Nephron (organoid): ENCODE data around the gene KCNF1.

Experiments used
- H3K27ac Mint-ChIP-seq, 3 experiments: 2 replicates each; pipeline ENCODE4 v1.8.0; 2020; ENCODE audit warnings: mixed read lengths in 3 of 3, mild to moderate bottlenecking in 2 of 3, moderate library complexity in 1 of 3
- H3K27me3 Mint-ChIP-seq: 2 replicates; pipeline ENCODE4 v1.8.0; 2021; ENCODE audit warnings: low read depth, mild to moderate bottlenecking, moderate library complexity, mixed read lengths
- H3K36me3 Mint-ChIP-seq: 2 replicates; pipeline ENCODE4 v1.8.0; 2020; ENCODE audit warnings: low read depth, mixed read lengths
- H3K4me1 Mint-ChIP-seq: 2 replicates; pipeline ENCODE4 v1.8.0; 2020; ENCODE audit warnings: mixed read lengths
- H3K4me3 Mint-ChIP-seq, 3 experiments: 2 replicates each; pipeline ENCODE4 v1.8.0; 2020; ENCODE audit warnings: mild to moderate bottlenecking in 3 of 3, mixed read lengths in 3 of 3, moderate library complexity in 2 of 3
- H3K9me3 Mint-ChIP-seq: 2 replicates; pipeline ENCODE4 v1.8.0; 2020; ENCODE audit warnings: mixed read lengths
- TF ChIP-seq, protein P1 (sequence below), 3 experiments: fragments of 200-600 bp; sonication (generic); IDR thresholded peaks; one replicate each; pipeline ENCODE4 v1.5.0; 2021; ENCODE audit warnings: antibody characterized with exemption in 3 of 3; ENCODE audit not compliant: unreplicated experiment in 3 of 3

Gene KCNF1

DNA sequence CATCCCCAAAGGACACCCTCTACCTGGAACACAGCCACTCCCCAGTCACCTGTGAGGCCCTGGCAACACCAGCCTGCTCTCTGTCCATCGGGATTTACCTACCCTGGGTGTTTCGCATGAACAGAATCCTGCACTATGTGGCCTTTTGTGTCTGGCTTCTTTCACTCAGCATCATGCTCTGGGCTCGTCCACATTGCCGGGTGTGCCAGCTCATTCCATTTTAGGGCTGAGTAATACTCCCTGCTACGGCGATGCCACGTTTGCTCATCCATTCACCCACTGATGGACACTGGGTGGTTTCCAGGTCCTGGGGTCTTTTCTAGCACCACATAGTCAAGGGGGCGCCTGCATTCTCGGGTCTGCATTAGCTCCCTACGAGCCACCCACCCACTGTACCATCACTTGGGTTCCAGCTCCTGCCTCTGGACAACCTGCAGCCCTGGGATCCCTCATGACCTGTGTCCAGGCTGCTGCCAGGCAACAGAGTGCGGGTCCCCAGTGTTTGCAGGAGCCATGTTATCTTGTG is 22.0 kb downstream of the KCNF1 start:
- H3K27ac Mint-ChIP-seq, result no peak overlapping the region
- peaks cover 7% of the 10 kb centered on the region for H3K9me3 Mint-ChIP-seq
- H3K36me3 Mint-ChIP-seq, result no peaks in the 10 kb centered on the region
- H3K27me3 Mint-ChIP-seq, result peaks cover 19% of the 10 kb centered on the region
- H3K4me3 Mint-ChIP-seq, result no peak overlapping the region
- H3K4me1 Mint-ChIP-seq, result peaks cover 36% of the 10 kb centered on the region
- TF ChIP-seq, protein P1, sequence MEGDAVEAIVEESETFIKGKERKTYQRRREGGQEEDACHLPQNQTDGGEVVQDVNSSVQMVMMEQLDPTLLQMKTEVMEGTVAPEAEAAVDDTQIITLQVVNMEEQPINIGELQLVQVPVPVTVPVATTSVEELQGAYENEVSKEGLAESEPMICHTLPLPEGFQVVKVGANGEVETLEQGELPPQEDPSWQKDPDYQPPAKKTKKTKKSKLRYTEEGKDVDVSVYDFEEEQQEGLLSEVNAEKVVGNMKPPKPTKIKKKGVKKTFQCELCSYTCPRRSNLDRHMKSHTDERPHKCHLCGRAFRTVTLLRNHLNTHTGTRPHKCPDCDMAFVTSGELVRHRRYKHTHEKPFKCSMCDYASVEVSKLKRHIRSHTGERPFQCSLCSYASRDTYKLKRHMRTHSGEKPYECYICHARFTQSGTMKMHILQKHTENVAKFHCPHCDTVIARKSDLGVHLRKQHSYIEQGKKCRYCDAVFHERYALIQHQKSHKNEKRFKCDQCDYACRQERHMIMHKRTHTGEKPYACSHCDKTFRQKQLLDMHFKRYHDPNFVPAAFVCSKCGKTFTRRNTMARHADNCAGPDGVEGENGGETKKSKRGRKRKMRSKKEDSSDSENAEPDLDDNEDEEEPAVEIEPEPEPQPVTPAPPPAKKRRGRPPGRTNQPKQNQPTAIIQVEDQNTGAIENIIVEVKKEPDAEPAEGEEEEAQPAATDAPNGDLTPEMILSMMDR (IDR thresholded peaks at IDR 0.05; ENCODE audit: unreplicated experiment in 3 of 3), result no peak

DNA sequence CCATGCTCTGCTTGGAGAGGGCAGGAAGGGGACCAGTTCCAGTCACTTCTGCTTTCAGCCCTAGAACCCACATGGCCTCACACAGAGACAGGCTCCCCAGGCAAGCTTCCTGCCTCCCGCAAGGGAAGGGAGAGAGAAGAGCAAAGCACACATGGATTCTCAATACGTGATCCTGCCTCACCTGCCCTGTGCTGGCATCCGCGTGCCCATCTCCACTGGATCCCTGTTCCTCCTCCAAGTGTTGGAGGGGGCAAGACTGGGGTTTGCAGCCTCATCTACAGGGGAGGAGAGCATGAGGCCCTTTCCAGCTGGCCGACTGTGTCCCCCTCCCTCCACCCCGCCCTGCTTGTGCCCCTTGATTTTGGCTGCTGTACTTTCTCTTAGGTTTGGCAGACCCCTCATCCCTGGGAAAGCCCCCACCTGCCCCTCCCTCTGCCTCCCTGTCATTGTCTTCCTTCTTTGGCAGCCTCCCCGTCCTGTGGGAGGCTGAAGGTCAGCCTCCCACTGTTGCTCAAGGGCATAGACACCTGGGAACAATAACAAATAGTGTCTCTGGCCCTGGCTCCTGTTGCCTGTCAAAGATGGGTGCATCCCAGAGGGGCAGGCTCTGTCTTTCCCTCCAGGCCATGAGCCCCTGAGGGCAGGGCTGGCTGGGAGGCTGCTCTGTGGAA is 22.7 kb downstream of the KCNF1 start:
- peaks cover 17% of the 10 kb centered on the region for H3K27me3 Mint-ChIP-seq
- peaks cover 36% of the 10 kb centered on the region for H3K4me1 Mint-ChIP-seq
- TF ChIP-seq, protein P1 (IDR thresholded peaks at IDR 0.05; ENCODE audit: unreplicated experiment in 3 of 3), result no peak
- H3K36me3 Mint-ChIP-seq, result no peaks in the 10 kb centered on the region
- peaks cover 13% of the 10 kb centered on the region for H3K9me3 Mint-ChIP-seq
- no peak overlapping the region for H3K4me3 Mint-ChIP-seq
- peak overlapping the region in 1 of 3 experiments; percentile 13 for H3K27ac Mint-ChIP-seq

DNA sequence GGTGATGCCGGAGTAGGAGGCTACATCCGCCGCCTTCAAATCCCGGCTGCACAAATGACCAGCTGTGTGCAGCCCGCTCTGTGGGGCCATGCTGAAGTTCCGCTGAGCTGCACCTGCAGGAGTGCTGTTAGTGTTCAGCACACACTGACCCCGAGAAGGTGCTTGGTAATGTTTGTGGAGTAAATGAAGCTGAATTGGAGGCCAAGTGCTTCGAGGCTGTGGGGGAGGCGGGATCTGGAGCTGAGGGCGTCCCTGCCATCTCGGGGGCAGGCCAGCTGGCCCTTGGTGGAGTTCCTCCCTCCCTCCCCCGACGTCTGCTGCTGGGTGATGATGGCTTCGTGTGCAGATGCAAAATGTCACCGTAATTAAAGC is 23.2 kb downstream of the KCNF1 start:
- no peak overlapping the region for H3K4me3 Mint-ChIP-seq
- H3K27me3 Mint-ChIP-seq, result peaks cover 13% of the 10 kb centered on the region
- H3K36me3 Mint-ChIP-seq, result no peaks in the 10 kb centered on the region
- H3K4me1 Mint-ChIP-seq, result peaks cover 37% of the 10 kb centered on the region
- TF ChIP-seq, protein P1 (IDR thresholded peaks at IDR 0.05; ENCODE audit: unreplicated experiment in 3 of 3), result no peak
- peaks cover 16% of the 10 kb centered on the region for H3K9me3 Mint-ChIP-seq
- H3K27ac Mint-ChIP-seq, result peak overlapping the region in 1 of 3 experiments; percentile 13

DNA sequence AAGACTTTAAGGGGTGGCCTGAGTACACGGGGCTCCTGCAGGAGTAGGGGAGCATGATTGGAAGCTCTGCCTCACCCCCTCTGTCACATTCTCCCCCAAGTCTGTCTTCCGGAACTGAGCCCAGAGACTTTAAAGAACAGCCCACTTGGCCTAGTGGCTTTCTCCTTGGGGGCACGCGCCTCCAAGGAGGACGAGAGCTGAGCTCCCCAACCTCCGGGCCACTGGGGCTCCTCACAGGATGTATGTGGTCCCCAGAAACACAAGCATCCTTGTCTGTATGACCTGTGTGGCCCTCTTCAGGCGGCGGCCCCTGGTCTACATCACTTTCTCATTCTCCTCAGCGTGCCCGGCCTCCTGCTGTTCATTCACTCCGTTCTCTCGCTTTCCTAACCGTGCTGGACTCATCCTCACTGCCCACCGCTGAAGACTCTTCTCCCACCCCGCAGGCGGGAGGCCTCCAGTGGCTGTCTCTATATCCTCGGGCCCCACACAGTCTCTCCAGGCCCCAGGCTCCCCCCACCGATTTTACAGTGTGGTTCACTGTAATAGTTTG is 23.7 kb downstream of the KCNF1 start:
- Mint-ChIP-seq H3K4me3 (peak overlapping the region in 2 of 3 experiments; percentile 22 to 34), H3K27me3 (peaks cover 13% of the 10 kb centered on the region), H3K4me1 (peaks cover 42% of the 10 kb centered on the region), H3K9me3 (peaks cover 21% of the 10 kb centered on the region), H3K27ac (peak overlapping the region in 2 of 3 experiments; percentile 11 to 46), H3K36me3 (no peaks in the 10 kb centered on the region)
- TF ChIP-seq, protein P1 (IDR thresholded peaks at IDR 0.05; ENCODE audit: unreplicated experiment in 3 of 3), result no peak

DNA sequence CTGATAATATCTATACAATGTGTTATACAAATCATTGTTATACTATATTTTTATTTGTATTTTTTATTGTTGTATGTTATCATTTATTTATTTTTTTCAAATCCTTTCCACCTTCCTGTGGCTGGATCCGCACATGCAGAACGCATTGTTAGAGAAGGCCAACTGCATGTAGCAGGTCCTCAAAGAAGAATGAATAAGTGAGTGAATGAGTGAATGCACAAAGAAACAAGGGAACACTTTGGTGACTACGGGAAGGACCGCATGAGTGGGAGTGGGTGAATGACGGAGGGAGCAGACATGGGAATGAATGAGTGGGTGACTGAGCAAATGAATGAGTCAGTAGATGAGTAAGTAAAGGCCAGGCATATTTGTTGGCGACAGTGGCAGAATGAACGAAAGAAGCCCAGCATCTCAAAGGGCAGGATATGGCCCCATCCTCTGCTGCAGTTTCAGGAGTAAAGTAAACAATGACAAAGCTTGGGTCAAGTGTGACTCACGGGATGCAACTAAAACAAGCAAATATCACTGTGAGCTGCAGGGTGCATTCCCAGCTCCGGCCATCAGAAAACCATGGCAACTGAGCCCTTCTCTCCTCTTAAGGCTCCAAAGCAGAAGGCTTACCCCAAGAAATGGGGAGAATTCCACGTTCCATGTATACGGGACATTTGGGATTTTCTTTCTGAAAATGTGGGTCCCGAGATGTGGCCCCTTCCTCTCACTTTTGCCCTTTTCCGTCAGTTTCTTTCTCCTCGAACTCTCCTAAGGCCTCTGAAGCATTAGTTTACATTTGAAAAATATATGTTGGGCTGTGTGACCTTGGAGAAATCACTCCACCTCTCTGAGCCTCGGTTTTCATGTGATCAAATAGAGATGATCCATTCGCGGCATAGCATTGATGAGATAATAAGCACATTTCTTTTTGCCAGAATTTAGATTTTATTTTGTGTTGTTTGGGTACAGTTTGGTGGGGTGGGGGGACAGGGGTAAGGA is 24.5 kb downstream of the KCNF1 start:
- Mint-ChIP-seq H3K4me3 (no peak overlapping the region), H3K27ac (peak overlapping the region in 1 of 3 experiments; percentile 46), H3K4me1 (peaks cover 50% of the 10 kb centered on the region), H3K27me3 (peaks cover 14% of the 10 kb centered on the region), H3K9me3 (peaks cover 21% of the 10 kb centered on the region), H3K36me3 (no peaks in the 10 kb centered on the region)
- TF ChIP-seq, protein P1 (IDR thresholded peaks at IDR 0.05; ENCODE audit: unreplicated experiment in 3 of 3), result no peak
